ELR (cell line): ENCODE results near the gene SLC1A2.
A peak's percentile ranks its signal among the peaks of the same experiment; 100 is the strongest.
"Not testable (repeated sequence)": the region's sequence is repeated elsewhere in the genome, so short reads cannot be mapped to it uniquely, and the experiment has no call there.

Experiments used
- DNase-seq: peaks from one replicate; pipeline ENCODE4 v3.0.0-alpha.2; 2015; ENCODE audit warnings: low read depth

SLC1A2 gene

DNA sequence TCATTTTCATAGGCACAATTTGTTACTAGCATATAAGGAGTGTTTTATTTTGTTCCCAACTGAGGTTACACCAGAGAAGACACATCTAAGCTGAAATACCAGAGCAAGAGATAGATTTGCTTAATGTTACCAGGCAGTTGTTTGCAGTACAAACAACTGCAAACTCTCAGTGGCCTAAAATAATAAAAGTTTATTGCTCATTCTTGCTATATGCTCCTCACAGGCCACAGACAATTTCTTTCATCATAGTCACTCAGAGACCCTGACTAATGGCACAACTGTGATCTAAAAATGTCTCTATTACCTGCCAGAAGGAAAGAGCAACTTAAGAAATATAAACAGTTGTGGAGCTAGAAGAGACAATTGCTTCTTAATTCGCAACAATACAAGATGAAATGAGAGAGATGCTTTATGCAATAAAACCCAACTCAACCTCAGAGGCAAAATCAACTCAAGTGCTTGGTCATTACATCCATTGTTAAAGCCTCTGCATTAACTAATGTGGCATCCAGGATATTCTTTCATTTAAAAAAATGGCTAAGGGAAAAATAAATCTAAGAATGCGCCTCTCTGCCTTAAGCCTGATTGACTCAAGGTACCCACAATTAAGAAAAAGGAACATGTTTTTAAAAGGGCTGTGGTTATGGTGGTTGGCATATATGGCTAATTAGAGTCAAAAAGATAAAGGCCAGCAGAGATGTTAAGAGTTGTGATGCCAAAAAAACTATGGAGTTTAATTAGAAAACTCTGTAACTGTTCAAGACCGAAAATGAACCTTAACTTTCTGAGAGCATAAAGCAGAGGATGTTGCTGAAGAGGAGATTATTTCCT is 176.7 kb downstream of the SLC1A2 start:
- DNase-seq = peak; percentile 41

DNA sequence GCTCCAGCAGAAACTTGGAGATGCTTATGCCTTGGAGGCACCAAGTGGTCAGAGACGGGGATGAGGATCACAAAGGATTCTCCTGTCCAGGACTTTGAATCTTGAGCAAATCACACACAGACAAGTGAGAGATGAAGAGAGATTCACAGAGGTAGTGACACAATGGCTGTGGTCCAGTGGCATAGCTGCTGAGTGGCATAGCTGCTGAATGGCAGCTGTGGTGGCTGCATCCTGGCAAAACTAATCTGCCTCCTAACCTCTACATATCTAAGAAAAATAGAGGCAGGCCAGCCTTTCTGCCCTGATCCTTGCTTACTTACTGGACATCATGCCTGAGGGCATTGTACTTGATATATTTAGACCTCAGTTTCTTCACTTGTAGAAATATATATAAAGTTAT is 177.8 kb downstream of the SLC1A2 start:
- no peak for DNase-seq

DNA sequence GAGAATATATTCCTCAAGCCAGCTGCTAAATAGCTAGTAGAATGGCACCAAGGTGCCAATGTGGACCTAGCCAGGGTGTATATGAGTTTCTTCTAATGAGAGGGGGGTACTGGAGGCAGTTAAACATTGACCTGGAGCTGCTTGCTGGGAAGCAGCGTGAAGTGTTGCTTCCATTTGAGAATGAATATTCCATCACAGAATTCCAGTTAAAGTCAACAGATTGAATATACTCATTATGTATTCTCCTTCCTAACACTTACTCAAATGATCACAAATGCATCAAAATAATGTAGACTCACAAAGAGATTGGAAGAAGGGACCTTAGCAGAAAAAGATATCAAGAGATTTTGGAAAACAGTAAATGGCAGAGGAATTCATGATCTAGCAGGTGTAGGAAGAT is 178.3 kb downstream of the SLC1A2 start:
- DNase-seq = no peak

DNA sequence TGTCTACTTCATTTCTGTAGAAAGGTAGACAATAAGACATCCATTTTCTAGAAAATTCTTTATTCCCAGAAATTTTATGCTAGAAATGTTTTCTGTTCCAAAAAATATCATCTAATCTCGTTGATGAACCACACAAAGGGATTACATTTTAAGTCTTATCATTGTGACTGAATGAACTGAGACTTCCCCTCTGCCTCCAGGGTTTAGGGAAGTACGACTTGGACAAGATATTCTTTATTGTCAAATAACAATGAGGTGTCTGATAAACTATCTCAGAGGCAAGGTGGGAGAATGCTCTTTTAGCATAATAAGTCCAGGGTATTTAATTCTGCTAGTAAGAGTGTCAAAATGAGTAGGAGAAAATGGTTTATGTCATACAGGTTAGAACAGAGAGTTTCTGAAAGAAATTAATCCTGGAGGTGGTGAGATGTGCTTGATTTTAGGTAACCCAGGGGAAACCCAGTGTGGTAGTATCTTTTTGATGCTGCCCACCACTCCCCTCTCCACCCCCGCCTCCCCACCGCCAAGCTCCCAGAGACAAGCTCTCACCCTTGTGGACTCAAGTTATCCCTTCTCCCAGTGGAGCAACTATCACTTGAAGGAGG is 179.8 kb downstream of the SLC1A2 start:
- DNase-seq = no peak

DNA sequence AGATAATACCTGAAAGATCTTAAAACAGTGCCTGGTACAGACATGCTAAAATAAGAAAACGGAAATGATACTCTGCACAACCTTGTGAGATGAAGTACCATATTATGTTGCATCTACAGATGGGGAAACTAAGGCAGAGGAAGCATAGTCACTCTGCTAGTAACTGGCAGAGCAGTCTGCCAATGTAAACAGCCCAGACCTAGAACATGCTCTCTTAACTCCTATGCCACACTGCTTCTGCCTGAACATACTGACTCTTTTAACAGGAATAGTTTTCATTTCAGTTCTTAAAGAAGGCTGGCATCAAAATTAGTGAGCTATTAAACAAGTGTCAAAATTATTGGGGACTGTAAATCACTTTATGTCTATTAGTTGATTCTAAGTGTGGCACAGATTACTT is 180.5 kb downstream of the SLC1A2 start:
- DNase-seq = no peak

DNA sequence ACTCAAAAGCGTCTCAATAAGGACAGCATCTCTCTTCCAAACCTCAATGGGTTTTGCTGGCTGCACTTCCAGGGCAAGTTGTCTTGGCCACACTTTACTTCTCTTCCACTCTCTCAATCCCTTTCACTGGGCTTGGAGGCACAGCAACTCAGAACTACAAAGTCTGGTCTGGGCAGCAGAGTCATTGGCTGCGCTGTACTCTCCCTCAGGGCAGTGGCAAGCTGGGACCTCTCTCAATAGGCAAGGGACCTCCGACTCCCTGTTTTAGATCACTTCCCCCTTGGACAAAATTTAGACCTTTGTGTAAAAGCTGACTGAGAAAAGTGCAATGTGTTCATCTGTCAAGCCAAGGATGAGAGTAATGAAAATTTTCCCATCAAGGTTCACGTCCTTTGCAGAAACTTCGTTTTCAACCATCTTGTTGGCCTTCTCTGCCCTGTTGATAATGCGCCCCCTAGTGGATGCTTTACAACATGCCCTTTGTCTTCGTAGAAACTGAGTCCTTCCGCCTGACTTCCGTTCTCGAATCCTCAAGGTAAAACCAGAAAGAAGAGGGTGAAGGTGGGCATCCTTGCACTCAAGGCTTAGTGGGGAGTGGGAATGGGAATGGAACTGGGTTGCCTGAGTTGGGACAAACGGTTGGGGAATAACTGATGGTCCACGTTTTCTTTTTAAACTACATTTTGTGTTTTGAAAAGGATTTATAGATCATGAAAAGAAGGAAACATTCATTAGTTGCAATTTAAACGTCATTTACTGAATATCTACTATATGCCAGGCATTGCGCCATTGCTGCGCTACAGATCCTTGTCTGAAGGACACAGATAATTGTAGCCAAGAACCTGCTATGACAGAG is 181.3 kb downstream of the SLC1A2 start:
- peak; percentile 72 for DNase-seq

DNA sequence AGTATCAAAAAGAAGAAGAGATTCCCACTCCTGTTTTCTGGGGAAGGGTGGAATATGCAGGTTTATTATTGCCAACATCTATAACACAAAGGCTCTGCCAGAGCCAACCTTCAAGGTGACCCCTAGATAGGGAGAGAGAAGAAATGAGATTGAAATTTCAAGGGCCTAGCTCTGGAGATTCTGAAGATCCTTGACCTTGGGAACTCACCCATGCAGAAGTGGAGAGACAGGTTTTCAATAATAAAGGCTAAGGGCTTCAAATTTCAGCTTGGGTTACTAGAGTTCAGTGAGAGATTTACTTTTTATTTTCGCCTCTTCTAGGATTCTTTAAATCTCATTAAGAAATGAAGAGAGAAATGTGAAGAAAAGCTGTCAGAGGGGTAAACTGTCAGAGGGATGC is 182.0 kb downstream of the SLC1A2 start:
- no peak for DNase-seq

DNA sequence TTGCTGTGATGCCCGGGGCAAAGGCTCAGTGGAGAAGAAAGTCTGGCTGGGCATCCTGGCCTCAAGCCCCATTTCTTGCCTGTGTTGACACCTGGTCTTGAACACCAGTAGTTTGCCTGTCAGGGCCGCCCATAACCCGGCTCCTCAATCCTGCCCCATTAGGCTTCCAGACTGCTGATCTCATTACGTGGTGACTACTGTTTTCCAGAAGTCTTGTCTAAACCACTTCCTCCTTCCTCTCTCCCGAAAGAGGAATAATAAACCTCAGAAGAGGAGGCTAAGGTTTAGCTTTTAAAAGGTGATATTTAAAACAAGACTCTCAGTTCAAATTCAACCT is 182.7 kb downstream of the SLC1A2 start:
- DNase-seq = peak; percentile 75

DNA sequence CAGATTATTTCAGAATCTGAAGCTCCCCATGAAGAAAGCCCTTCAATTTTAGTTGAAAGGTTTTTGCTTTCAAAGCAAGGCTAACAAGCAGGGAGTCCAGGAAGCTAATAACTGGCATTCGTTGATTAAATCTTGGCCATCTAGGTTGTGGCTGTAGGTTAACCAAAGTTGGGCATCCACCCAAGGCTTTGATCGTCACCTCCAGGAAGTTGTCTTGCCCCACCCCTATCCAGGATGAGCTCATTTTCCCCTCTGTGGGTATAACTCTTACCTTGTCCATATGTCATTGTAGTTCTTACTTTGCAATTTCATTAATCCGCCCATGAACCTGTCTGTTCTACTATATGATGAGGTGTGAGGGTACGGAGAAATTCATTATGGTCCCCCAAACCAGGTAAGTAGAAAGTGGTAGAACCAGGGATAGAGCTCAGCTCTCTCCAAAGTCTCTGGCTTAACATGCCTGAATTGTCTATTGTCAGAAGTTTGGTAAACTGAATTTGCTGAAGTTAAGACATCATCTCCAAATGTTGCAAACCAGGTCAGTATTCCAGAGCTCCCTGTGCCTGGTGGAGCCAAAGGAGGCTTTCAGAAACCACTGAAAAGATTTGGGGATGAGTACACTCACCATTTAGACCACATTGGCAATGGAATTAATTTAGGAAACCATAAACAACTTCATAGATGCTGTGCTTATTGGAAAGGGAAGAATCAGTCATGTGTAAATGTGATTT is 183.3 kb downstream of the SLC1A2 start:
- peak; percentile 88 for DNase-seq

DNA sequence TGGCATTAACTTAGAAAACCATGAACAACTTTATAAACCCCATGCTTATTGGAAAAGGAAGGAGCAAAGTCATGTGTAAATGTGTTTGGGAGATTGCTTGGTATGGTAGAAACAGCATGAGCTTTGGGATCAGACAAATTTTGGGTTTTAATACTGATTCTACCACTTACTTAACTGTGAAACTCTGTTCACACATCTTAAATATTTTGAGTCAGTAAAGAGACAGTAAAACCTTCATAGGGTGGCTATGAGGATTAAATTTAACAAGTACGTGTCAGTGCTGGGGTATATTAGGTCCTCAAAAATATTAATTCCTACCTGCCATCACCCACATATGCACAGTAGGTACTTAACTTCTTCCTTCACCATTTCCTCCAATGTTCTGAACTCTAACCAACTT is 183.9 kb downstream of the SLC1A2 start:
- DNase-seq = no peak

DNA sequence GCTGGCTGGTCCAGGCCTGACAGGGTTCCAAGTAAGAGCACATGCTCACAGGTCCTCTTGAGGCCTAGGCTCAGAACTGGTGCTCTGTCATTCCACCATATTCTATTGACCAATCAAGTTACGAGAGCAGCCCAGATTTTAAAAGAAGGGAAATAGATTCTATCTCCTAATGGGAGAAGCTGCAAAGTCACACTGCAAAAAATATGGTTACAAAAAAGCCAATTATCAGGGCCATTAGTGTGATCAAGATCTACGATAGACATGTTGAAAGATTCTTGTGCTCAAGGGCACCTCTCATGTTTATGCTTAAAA is 184.2 kb downstream of the SLC1A2 start:
- DNase-seq = no peak

DNA sequence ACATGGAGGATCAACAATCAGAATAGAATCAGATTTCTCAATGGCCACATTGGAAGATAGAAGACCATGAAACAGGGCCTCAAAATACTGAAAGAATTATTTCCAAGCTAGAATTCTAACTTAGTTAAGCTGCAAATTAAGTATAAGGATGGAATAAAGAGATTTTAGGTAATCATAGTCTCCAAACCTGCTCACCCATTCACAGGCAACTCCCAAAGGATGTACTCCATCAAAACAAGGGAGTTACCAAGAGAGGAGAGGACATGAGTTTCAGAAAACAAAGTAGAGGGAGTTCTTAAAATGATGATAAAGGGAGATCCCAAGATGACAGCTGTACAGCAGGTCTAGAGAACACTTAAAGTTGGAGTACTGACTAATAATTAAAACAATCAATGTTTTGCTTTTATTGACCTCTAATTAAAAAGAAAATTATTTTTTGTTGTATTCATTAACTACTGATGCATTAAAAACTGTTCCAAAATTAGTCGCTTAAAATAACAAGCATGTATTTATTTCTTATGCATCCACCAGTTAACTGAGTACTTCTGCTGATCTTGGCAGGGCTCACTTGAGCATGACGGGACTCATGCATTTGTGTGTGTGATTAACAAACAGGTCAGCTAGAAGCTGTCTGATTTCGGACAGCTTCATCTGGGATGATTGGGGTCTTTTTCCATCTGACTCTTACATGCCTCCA is 184.8 kb downstream of the SLC1A2 start:
- no peak for DNase-seq

DNA sequence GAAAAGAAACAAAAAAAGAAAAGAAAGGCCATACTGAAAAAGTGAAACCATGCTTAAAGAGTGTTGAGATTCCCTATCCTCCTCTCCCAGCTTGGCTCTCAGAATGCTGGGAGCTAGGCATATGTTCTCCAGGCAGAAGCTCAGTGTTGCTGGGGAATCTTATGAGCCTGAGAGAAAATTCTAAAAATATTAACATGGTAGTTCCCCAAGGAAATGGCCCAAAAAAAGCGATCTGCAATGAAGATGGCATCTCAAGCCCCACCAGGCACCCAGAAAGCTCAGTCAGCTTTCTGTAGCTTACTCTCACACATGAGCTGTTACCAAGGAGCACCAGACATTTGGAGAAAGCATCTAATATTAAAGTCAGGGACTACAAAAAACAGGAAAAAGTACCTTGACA is 185.8 kb downstream of the SLC1A2 start:
- DNase-seq = no peak

DNA sequence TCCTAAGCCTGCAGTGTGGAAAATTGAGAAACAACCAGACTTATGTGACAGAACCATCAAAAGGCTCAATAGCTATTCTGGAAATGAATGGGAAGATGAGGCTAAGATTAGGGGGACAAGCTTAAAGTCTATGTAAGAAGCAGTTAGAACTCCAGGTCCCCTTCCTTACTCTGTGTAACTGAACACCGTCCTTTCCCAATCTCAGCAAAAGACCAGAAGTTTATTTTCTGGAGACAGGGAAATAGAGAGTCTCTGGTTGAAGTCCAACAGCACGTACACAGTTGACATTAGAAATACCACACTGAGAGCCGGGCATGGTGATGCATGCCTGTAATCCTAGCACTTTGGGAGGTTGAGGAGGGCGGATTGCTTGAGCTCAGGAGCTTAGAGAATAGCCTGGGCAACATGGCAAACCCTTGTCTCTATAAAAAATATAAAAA is 186.4 kb downstream of the SLC1A2 start:
- peak; percentile 56 for DNase-seq

DNA sequence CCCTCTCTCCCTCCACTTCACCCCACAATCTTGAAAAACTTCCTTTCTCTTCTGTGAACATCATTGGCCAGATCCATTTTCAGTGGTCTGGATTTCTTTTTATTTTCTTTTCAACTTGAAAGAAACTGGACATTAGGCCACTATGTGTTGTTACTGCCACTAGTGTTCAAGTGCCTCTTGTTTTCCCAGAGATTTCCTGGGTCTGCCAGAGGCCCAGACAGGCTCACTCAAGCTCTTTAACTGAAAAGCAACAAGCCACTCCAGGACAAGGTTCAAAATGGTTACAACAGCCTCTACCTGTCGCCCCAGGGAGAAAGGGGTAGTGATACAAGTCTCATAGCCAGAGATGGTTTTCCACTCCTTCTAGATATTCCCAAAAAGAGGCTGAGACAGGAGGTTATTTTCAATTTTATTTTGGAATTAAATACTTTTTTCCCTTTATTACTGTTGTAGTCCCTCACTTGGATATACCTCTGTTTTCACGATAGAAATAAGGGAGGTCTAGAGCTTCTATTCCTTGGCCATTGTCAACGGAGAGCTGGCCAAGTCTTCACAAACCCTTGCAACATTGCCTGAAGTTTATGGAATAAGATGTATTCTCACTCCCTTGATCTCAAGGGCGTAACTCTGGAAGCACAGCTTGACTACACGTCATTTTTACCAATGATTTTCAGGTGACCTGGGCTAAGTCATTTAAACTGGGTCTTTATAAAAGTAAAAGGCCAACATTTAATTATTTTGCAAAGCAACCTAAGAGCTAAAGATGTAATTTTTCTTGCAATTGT is 188.1 kb downstream of the SLC1A2 start:
- peak; percentile 27 for DNase-seq

DNA sequence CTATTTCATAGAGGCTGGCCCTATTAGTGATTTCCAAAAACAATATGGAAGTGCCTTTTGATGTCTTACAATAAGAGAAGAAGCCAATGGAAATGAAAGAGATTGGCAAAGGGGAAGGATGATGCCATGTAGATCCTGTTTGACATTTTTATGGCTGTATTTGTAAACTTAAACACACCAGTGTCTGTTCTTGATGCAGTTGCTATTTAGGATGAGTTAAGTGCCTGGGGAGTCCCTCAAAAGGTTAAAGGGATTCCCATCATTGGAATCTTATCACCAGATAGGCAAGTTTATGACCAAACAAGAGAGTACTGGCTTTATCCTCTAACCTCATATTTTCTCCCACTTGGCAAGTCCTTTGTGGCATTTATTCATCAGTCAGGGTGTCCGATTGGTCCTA is 189.0 kb downstream of the SLC1A2 start:
- peak; percentile 17 for DNase-seq

DNA sequence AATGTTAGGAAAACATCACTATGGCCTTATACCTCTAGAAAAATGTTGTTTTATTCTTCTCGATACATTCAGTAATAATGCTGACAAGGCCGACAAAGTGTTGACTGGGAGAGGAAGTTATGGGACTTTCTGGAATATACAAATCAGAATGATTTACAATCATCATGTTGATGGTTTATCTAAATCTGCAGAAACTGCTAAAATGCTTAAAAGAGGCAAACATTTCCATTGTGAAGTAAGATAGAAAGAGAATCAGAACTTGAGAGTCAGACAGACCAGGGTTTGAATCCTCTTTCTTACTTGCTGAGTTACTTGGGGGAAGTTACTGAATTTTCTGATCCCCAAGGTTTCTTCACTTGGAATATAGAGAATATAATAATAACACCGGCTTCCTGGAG is 191.0 kb downstream of the SLC1A2 start:
- no peak for DNase-seq

DNA sequence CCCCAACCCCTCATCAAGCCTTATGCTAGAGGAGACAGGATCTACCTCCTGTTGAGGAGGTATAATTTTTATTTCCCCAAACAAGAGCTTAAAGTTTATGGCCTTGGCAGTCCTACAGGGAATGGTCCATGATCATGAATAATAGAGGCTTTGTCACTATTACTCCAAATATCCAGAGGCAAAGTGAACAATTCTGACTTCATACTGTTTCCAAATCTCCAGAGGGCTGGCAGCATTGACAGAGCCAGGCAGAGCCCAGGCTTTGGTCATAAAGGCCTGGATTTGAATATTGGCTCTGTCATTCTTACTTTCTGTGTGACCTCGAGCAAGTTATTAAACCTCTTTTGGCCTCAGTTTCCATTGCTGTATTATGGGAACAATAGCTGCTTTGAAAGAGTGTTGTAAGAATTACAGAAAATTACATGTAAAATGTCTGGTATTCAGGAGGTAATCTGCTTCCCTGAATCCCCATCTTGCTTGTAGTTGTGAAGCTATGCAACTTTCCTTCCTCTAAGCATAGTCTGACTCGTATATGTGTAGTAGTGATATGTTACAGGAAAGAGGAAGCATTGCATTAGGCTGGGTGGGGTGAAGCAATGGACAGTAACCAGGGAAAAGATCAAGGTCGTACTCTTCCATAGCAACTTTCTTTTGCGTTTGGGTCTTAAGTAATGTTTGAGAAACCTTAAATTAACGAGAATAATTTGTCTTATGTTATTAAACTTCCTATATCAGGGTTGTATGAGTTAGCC is 191.6 kb downstream of the SLC1A2 start:
- peak; percentile 52 for DNase-seq

DNA sequence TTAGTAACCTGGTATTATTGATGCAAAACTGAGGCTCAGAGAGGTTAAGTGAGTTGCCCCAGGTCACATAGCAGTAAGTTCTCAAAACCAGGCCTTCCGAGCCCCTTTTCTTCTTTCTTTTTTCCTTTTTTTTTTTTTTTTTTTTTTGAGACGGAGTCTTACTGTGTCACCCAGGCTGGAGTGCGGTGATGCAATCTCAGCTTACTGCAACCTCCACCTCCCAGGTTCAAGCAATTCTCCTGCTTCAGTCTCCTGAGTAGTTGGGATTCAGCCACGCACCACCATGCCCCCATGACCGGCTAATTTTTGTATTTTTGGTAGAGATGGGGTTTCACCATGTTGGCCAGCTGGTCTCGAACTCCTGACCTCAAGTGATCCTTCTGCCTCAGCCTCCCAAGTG is 192.6 kb downstream of the SLC1A2 start:
- not testable (repeated sequence) for DNase-seq

DNA sequence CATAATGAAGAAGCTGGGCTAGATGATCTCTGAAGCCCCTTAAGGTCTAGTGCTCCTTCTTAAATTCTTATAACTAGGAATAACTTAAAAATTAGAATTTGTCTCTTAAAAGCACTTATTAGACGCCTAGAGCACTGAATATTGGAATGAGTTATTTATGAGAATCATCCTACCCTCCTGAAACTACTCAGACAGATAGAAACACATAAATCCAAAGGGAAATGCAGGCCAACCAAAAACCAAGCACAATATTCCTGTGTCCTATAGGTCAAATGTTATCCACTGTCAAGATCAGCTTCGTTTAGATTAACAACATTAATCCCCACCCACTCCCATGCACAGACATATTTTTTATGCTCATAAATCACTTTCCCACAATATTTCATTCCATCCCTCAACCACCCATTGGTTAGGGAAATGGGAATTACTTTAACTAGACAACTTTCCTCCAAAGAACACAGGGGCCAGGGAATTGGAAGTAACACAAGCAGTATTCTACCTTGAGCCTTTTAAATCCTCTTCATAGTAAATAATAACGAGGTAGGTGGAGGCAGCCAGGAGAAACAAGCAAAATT is 193.3 kb downstream of the SLC1A2 start:
- peak; percentile 25 for DNase-seq
